Suprapubic skin (tissue), 3 donors: Measurements from ENCODE around the gene TRPM7.

Source experiments
- CTCF ChIP-seq, 2 donors: fragments of 200-600 bp in 1 of 2; fragments of 450-650 bp in 1 of 2; sonication (generic) in 1 of 2; IDR thresholded peaks; one replicate each; pipeline ENCODE4 v1.5.1; 2016 to 2019; ENCODE audit warnings: antibody characterized with exemption in 2 of 2, mild to moderate bottlenecking in 1 of 2, moderate library complexity in 1 of 2
- EP300 ChIP-seq: sonication (generic); formaldehyde crosslinking; IDR thresholded peaks from one replicate; pipeline ENCODE4 v1.6.1; 2017; ENCODE audit warnings: antibody characterized with exemption
- POLR2A ChIP-seq, 2 donors: fragments of 450-650 bp; IDR thresholded peaks; one replicate each; pipeline ENCODE4 v1.6.1; 2017; ENCODE audit warnings: antibody characterized with exemption in 2 of 2, mild to moderate bottlenecking in 2 of 2, moderate library complexity in 2 of 2

GRCh38 chr15:50513001-50513400 lies 173.6 kb downstream of the TRPM7 start:
- TF ChIP-seq CTCF (IDR thresholded peaks at IDR 0.05) (no peak), POLR2A (IDR thresholded peaks at IDR 0.05) (no peak), EP300 (no peak)
